ENCODE measurements around the gene COL12A1. TPM values are rescaled to one million over a fixed set of nuclear protein-coding genes. Genes with fewer than 3 reads are reported as not detected.

The COL12A1 gene
- total RNA-seq, 1 donor from 2014 or later, result 97.3 TPM

DNA sequence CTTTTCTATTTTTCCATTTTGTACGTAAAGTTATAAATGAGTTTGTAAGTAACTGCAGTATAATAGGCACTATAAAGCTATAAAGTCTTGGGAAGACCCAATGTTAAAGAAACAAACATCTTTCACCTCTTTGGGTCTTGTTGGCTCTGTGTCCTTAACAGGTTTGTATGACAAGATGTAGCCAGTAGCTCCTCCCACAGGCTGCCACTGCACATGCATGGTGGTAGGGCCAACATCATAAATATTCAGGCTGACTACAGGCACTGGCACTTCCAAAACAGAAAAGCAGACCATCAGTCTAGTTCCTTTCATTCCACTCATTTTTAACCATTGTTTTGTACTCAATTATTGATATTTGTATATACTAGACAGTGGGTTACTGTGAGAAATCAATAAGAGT is 59.9 kb downstream of the COL12A1 start:
- DNase-seq (ENCODE audit: extremely low read depth, low read depth, low spot score), result no peak

DNA sequence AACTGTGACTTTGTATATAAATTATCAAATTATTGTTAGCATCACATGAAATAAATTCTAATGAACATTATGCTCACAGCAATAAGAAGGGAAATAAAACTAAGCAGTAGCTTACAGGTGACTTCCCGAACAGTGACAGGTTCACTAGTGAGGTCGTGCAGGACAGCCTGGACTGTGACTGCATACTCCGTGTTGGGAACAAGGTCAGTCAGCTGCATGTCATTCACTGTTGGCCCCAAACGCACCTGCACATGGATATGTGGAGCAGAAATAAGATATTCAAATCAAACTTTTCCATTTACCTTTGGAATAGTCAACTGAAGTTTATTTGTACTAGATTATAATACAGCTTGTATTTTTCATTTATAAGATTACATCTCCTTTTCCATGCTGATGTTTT is 60.6 kb downstream of the COL12A1 start:
- DNase-seq (ENCODE audit: extremely low read depth, low read depth, low spot score), result no peak

DNA sequence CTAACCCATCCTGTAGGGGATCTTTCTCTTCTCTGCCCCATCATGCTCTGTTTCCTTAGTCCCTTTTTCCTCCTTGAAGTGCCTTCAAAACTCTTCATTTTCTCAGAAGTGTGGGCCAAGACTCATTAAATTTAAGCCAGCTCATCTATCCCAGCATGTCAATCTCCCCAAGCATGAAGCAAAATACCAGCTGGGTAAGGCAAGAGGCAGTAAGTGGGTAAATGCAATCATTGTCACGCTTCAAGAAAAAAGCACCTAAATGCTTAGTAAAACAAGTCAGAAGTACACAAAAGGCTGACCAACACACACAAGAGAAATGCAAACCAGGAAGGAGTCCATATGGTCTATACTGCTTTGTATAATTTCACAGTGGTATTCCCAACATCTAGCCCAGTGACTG is 61.5 kb downstream of the COL12A1 start:
- DNase-seq (ENCODE audit: extremely low read depth, low read depth, low spot score), result no peak

DNA sequence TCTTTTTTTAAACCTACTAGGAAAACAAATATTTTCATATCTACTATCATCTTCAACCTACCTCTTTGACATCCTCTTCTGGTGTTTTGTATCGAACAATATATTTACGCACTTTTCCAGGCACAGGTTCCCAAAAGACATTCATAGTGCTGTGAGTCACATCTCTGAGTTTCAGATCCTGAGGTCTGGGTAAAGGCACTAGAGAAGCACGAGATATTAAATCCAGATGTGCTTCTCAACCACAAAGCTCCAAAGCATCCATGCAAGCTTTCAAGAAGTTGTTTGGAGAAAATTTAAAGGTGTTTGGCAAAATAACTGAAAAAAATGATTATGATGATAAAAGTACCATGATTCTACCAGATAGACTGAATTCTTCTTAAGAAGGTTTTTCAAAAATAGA is 62.7 kb downstream of the COL12A1 start:
- DNase-seq (ENCODE audit: extremely low read depth, low read depth, low spot score), result no peak

DNA sequence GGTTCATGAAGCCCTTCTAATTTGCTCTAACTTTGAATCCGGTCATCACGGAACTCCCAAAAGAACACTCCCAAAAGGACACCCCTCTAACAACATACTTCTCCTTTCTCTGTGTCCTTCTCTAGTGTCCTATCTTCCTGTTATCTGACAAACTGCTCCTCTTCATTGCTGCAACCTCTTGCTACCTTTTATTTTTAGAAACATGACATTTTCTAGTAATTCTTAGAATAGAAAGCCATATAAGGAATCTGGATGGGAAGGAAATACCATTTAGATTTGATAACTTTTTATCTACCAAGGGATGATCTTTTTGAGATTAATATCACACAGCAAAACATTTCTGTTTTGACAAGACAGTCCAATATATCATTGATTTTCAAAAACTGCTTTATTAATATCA is 63.1 kb downstream of the COL12A1 start:
- no peak for DNase-seq (ENCODE audit: extremely low read depth, low read depth, low spot score)

DNA sequence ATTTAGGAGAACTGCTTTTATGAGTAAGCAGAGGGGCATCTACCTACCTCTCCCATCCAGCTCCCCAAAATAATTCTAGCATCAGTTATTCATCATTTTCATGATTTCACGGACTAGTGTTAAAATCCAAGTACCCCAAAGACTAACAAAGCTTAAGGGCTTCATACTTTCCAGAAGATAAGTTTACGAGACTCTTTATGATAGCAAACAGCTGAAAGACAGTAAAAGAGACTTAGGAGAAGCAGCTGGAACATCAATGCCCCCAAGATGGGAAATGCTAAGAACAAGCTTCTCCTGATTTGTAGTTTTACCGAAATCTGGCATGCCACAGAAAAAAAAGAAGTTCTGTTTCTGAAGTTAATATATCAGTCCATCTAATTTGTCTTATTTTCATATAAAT is 70.0 kb downstream of the COL12A1 start:
- no peak for DNase-seq (ENCODE audit: extremely low read depth, low read depth, low spot score)

DNA sequence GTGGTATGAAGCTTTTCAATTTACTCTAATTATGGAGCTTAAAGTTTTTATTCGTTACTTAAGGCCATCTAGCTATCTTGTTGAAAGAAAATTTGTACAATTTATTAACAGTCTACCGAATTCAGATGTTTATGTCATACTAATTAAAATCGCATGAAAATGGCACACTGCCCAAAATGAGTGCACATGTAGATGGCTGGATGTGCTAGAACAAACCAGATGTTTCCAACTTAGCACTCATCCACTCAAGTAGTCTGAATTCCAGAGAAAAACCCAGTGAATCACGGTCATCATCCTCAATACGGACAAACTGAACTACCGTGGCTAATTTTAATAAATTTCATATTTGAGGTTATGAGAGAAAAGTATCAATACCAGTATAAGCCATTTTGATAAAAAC is 70.4 kb downstream of the COL12A1 start:
- no peak for DNase-seq (ENCODE audit: extremely low read depth, low read depth, low spot score)

DNA sequence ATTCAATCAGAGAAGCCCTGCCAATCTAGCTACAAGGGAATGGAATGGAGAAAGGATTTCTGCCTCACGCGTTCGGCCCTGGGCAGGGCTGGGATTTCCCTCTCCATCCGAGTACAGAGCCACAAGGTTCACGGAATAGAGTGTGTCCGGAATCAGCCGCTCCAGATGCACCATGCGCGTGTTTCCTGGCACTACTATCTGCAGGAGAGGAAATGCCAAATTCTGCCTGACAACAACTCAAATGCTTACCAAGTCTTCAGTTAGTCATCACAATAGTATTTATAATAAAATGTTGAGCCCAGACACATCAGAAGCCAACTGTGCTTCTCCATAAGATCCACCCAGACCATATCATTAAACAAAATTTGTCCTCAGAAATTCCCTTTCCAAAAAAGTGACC is 75.1 kb downstream of the COL12A1 start:
- DNase-seq (ENCODE audit: extremely low read depth, low read depth, low spot score), result no peak

DNA sequence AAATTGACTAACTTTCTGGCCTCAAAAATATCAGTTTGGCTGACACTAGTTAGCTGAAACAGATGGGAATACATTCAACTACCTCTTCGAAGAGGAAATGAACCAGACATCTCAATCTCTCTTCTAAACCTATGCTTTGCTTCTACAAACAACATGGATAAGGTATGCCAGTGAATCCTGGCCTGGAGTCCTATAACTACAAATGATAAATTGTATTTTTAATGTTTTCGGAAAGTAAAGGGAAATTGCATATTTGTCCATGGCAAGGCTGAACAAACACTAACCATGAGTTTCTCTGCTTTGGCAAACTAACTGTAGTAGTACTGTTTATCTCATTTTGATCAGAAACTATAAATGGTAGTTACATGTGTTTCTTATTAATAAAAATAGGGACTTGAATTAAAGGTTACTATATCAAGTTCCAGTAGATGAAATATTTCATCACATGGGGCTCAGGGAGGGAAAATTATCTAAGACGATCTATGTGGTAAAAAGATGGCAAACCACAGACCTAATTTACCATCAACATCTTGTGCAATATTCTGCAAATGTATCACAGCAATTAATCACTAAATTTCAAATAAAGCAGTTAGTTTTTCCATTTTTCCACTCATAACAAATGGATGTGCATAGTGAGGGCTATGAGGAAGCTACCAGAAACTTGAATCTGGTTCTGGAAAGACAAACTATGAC is 76.8 kb downstream of the COL12A1 start:
- DNase-seq (ENCODE audit: extremely low read depth, low read depth, low spot score), result no peak

DNA sequence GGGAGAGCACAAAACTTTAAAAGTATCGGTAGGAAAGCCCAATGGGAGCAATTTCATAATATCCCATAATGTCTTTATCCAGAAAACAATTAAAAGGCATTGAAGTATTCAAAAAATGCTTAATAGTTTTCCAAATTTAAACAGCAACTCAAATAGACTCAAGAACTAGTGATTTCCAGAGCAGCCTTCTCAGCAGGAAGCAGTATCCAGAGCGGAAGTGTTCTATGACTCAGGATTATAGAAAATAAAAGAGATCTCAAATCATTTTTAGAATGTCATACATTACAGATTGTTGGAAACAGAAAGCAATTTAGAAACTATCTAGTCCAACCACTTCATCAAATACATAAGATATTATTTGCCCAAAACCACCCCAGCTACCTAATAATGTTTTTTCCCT is 79.3 kb downstream of the COL12A1 start:
- DNase-seq (ENCODE audit: extremely low read depth, low read depth, low spot score), result no peak

DNA sequence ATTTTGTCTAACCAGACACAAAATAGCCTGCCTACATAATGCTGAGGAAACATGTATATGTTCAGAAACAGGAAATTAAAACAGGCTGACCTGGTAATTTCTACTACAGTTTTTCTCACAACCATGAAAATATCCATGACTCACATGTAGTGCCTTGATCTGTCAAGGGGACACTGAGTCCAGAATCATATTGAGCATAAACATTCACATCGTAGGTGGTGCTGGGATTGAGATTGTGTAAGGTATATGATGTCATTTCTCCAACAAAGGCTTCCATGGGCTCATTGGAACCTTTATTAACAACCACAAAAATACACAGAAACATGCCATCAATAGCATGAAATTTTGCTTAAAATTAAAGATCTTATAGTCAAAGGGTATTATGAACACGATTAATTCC is 80.9 kb downstream of the COL12A1 start:
- no peak for DNase-seq (ENCODE audit: extremely low read depth, low read depth, low spot score)

DNA sequence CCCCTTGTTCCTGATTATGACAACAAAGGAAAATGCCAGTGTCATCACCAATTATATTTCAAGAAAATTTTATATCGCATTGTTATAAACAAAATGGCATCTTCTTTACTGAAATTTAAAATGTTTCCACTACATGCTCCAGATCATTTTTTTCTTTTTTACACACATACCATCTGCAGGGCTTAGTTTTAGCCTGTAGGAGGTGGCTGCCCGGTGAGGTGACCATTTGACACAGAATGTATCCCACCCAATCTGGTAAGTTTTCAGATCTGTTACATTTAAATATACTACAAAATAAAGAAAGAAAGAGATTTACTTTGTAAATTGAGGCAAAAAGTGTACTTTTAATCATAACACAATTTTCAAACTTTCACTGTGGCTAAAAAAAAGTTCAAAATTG is 81.8 kb downstream of the COL12A1 start:
- no peak for DNase-seq (ENCODE audit: extremely low read depth, low read depth, low spot score)

DNA sequence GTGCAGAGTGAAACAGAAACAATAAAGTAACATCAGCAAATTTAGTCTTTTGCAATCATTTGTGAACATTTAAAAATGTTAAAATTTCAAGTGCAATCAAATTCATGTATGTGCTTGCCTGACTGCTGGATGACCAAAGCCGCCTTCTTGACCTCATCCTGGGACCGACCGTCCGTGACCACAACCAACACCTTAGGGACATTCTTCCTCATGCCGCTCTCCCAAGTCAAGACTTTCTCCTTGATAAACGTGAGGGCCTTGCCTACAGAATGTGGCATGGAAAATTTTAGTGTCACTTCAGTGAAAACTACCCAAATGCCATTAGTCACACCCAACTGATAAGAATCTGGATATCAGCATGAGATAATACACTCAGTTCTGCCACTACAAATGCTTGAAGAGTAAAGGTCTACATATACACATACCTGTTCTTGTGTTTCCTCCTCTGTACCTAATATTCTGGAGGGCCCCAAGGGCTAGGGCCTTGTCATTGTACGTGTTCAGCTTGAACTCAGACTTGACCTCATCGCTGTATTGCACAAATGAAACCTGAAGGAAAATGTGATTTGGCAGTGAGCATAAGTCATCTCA is 86.8 kb downstream of the COL12A1 start:
- no peak for DNase-seq (ENCODE audit: extremely low read depth, low read depth, low spot score)

DNA sequence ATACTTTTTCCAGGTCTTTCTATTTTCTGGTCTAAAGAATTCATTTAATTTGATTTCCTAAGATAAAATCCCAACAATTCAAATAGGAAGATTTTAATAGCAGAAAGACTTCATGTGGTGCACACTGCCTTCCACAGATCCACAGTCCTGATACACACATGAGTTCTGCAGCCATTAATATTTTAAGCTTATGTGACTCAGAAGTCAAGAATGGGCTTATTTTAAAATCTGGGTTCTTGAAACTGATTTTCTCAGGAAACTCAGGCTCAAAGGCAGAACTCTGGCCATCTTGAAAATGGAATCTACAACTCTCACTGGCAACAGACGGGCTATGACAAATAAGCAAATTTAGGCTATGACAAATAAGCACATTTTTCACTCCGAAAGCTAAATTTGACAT is 88.2 kb downstream of the COL12A1 start:
- no peak for DNase-seq (ENCODE audit: extremely low read depth, low read depth, low spot score)

DNA sequence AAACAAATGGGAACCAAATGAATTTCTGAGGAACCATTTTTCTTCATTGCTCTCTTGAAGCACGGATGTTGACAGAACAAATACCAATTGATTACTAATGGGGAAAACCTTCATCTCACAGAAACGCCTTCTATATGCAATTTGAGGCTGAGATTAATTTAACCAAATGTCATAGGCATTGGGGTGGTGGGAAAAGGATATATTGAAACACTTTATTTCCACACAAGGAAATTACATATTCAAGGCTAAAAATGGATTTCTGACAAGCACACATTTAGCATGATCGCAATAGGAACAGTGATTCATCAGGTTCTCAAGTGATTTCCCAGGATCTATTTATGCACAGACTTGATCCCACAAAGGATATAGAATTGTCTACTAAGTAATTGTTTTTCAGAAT is 88.9 kb downstream of the COL12A1 start:
- no peak for DNase-seq (ENCODE audit: extremely low read depth, low read depth, low spot score)

DNA sequence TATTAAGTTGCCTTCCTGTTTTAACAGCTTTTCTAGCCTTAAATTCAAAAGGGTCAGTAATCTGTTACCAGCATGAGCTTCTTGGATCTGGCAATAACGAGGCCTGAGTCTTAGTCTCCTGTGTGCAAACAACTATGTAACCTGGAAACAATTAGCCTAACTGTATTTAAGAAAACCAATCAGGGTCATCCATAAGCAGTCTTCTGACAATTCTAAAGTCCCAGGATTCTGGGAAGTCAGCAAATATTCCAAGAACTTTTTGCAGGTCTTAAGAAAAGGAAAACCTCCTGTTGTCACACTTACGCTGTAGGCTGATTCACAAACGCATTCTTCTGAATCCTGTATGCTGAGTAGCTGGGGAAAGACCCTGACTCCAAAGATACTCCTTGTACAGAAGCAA is 90.4 kb downstream of the COL12A1 start:
- DNase-seq (ENCODE audit: extremely low read depth, low read depth, low spot score), result no peak

DNA sequence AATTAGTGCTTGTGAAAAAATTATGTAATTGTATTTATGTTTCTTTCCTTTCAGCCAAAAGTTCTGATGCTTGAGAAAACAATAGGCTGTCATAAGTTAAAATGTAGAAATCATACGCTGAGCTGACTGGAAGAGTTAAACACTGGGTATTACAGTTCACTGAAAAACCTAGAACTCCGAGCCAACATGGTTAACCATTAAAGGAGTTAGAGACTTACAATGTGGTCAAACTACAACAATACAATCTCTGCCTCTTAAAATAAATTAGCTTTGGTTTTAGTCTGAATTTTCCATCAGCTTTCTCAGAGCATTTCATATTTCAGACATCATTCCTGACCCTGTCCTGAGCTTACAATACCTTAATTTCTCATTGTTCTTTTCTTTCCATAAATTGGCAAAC is 91.0 kb downstream of the COL12A1 start:
- DNase-seq (ENCODE audit: extremely low read depth, low read depth, low spot score), result no peak

DNA sequence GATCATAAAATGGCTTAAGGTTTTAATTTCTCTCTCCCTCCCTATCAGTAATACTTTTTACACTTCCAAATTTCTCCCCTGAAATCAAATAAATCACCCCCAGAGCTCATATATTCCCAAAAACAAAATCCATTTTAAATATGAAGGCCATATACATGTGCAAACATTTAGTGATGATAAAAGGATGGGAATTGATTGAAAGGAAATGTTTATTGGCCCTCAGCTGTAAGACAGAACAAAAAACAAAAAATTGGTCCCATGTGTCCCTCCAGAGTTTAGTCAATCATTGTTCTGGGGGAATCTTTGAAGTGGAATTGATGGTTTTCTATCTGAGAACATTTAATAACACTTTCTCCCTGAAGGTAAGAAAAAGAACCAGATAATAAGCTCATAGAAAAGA is 91.7 kb downstream of the COL12A1 start:
- DNase-seq (ENCODE audit: extremely low read depth, low read depth, low spot score), result no peak

DNA sequence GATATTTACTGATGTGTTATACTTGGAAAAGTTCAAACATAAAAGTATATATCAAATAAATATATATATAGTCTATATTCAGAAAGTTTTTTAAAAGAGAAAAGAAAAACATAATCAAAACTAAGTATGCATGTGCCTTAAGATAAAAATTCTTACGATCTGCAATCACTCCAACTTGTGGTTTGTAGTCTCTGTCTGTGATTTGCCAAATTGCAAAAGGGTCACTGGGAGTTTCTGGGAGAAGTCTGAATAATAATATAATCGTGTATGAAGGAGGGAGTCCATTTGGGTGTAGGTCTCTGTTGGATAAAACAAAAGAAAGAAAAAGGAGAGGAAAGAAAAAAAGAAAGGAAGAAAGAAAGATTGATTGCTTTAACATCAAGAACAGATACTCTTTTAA is 92.4 kb downstream of the COL12A1 start:
- no peak for DNase-seq (ENCODE audit: extremely low read depth, low read depth, low spot score)

DNA sequence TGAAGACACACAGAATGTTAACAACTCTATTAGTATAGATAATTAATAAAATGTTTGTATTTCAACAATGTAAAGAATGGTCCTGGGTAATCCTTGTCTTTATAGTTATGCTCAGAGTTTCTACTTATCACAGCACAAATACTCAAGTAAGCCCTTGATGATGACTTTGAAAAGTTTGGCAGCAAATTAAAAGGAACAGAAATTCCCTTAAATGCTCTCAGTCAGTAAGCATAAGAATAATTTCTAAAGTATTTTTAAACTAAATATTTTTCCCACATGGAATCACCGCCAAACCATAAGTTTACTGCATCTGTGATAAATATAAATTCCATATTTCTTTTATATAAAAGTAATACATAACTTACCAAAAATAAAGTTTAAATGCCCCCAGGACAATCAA is 96.1 kb downstream of the COL12A1 start:
- DNase-seq (ENCODE audit: extremely low read depth, low read depth, low spot score), result no peak

DNA sequence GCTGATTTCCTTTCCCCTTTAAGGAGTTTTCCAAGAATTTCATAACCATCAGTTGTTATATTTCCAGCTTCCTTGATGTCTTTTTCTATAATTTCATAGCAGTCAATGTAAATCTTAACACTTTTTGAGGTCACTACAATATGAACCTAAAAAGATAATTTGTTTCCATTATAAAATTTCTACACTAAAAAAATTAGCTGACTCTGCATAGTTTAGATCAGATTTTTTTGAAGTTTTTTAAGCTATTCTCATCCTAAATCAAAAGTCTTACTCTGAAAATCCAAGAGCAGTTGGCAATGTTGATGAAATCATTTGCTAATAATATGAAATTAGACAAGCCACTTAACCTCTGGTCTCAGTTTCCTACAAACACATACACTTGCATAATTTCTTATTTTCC is 96.8 kb downstream of the COL12A1 start:
- DNase-seq (ENCODE audit: extremely low read depth, low read depth, low spot score), result no peak

DNA sequence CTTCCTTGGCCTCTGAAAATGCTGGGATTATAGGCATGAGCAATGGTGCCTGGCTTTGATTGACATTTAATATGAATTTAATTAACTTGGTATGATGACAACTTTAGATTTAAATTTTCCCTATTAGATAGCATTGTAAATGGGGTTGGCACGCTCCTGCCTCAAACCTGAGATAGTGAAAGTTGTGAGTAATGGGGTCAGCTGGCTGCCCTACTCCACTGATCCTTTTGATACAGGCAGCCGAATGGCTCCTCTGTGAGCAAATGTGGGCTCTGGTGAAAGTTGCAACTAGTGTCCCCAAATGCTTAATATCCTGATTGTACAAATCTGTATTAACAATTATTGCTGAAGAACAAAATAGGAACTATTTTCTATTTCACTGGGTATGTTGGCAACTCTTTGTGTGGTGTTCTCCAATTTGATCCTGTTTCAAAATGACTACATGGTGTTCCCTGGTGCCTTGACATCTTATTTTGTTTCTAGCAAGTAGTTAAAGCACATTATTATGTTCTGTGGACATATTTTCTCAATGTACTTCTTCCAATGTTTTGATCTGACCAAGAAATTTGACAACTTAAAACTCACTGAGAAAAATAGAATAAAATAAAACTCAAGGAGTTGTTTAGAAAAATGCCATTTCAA is 97.4 kb downstream of the COL12A1 start:
- DNase-seq (ENCODE audit: extremely low read depth, low read depth, low spot score), result no peak

DNA sequence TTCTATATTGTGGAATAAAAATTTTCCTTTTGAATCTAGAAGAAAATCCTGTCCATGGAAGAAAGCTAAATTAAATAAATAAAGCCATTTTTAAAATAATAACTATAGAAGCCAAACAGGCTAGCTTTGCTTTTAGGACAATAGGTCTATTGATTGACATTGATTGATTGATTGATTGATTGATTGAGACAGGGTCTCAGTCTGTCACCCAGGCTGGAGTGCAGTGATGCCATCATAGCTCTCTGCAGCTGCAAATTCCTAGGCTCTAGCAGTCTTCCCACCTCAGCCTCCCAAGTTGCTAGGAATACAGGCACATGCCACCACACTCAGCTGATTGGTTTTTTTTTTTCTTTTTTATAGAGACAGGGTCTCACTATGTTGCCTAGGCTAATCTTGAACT is 97.9 kb downstream of the COL12A1 start:
- no peak for DNase-seq (ENCODE audit: extremely low read depth, low read depth, low spot score)
